ENCODE data around the gene DPEP1.

Gene DPEP1

GRCh38 chr16:89616623-89617022, 3.2 kb downstream of the DPEP1 start:
- TF ChIP-seq EZH2phosphoT487 (IDR thresholded peaks at IDR 0.05; ENCODE audit: low read depth), result no peak
- no peak for TF ChIP-seq CTCF (IDR thresholded peaks at IDR 0.05; ENCODE audit: low read depth, low read length)
- no peak overlapping the region for H3K9ac ChIP-seq (ENCODE audit: low read length)
- H3K4me2 ChIP-seq (ENCODE audit: low read length), result no peak overlapping the region
- H3K4me3 ChIP-seq (ENCODE audit: low read length), result no peak overlapping the region
- no peaks in the 10 kb centered on the region for H3K9me3 ChIP-seq (ENCODE audit: insufficient read depth, low read length)
- H3K79me2 ChIP-seq (ENCODE audit: low read length), result no peaks in the 10 kb centered on the region
- H4K20me1 ChIP-seq (ENCODE audit: insufficient read depth, low read length), result no peaks in the 10 kb centered on the region
- no peak overlapping the region for H2AFZ ChIP-seq (ENCODE audit: low read depth, low read length)
- no peaks in the 10 kb centered on the region for H3K4me1 ChIP-seq (ENCODE audit: low read length)
- H3K27me3 ChIP-seq (ENCODE audit: low read depth, low read length), result no peaks in the 10 kb centered on the region
- H3K27ac ChIP-seq (ENCODE audit: low read length), result no peak overlapping the region
- H3K36me3 ChIP-seq (replicated peaks; ENCODE audit: low read depth, low read length), result no peaks in the 10 kb centered on the region

- H2AFZ ChIP-seq (ENCODE audit: low read depth, low read length), result no peak overlapping the region
- no peaks in the 10 kb centered on the region for H3K36me3 ChIP-seq (replicated peaks; ENCODE audit: low read depth, low read length)
- no peaks in the 10 kb centered on the region for H3K4me1 ChIP-seq (ENCODE audit: low read length)
- no peak overlapping the region for H3K4me3 ChIP-seq (ENCODE audit: low read length)
- H3K79me2 ChIP-seq (ENCODE audit: low read length), result no peaks in the 10 kb centered on the region
- no peak overlapping the region for H3K4me2 ChIP-seq (ENCODE audit: low read length)
- H4K20me1 ChIP-seq (ENCODE audit: insufficient read depth, low read length), result no peaks in the 10 kb centered on the region
- no peaks in the 10 kb centered on the region for H3K9me3 ChIP-seq (ENCODE audit: insufficient read depth, low read length)
- no peak overlapping the region for H3K27ac ChIP-seq (ENCODE audit: low read length)
- TF ChIP-seq CTCF (IDR thresholded peaks at IDR 0.05; ENCODE audit: low read depth, low read length), result no peak
- TF ChIP-seq EZH2phosphoT487 (IDR thresholded peaks at IDR 0.05; ENCODE audit: low read depth), result no peak
- no peak overlapping the region for H3K9ac ChIP-seq (ENCODE audit: low read length)
- no peaks in the 10 kb centered on the region for H3K27me3 ChIP-seq (ENCODE audit: low read depth, low read length)
These were observed 3.6 kb downstream of the DPEP1 start for GRCh38 chr16:89617036-89617435.

- H3K4me3 ChIP-seq (ENCODE audit: low read length), result no peak overlapping the region
- no peak overlapping the region for H3K9ac ChIP-seq (ENCODE audit: low read length)
- no peaks in the 10 kb centered on the region for H3K27me3 ChIP-seq (ENCODE audit: low read depth, low read length)
- H3K36me3 ChIP-seq (replicated peaks; ENCODE audit: low read depth, low read length), result no peaks in the 10 kb centered on the region
- no peaks in the 10 kb centered on the region for H4K20me1 ChIP-seq (ENCODE audit: insufficient read depth, low read length)
- H3K4me2 ChIP-seq (ENCODE audit: low read length), result no peak overlapping the region
- H3K27ac ChIP-seq (ENCODE audit: low read length), result no peak overlapping the region
- H3K9me3 ChIP-seq (ENCODE audit: insufficient read depth, low read length), result no peaks in the 10 kb centered on the region
- H3K4me1 ChIP-seq (ENCODE audit: low read length), result no peaks in the 10 kb centered on the region
- H2AFZ ChIP-seq (ENCODE audit: low read depth, low read length), result no peak overlapping the region
- no peaks in the 10 kb centered on the region for H3K79me2 ChIP-seq (ENCODE audit: low read length)
- TF ChIP-seq CTCF (IDR thresholded peaks at IDR 0.05; ENCODE audit: low read depth, low read length) (no peak), EZH2phosphoT487 (IDR thresholded peaks at IDR 0.05; ENCODE audit: low read depth) (no peak)
These were observed 4.9 kb downstream of the DPEP1 start for GRCh38 chr16:89618109-89618998.

- Histone ChIP-seq H3K27me3 (ENCODE audit: low read depth, low read length) (no peaks in the 10 kb centered on the region), H3K4me2 (ENCODE audit: low read length) (no peak overlapping the region), H3K4me3 (ENCODE audit: low read length) (no peak overlapping the region), H2AFZ (ENCODE audit: low read depth, low read length) (no peak overlapping the region), H3K27ac (ENCODE audit: low read length) (no peak overlapping the region), H3K79me2 (ENCODE audit: low read length) (no peaks in the 10 kb centered on the region), H3K9me3 (ENCODE audit: insufficient read depth, low read length) (no peaks in the 10 kb centered on the region), H3K36me3 (replicated peaks; ENCODE audit: low read depth, low read length) (no peaks in the 10 kb centered on the region), H4K20me1 (ENCODE audit: insufficient read depth, low read length) (no peaks in the 10 kb centered on the region), H3K9ac (ENCODE audit: low read length) (no peak overlapping the region), H3K4me1 (ENCODE audit: low read length) (no peaks in the 10 kb centered on the region)
- TF ChIP-seq CTCF (IDR thresholded peaks at IDR 0.05; ENCODE audit: low read depth, low read length) (no peak), EZH2phosphoT487 (IDR thresholded peaks at IDR 0.05; ENCODE audit: low read depth) (no peak)
These were observed 6.4 kb downstream of the DPEP1 start for GRCh38 chr16:89619840-89620239.
